K562 (cell line): Measurements from ENCODE around the gene ALDH18A1.

Experiments
- CHCHD3 ChIP-seq: fragments of 250-450 bp; sonication (Bioruptor Pico); IDR thresholded peaks from 2 replicates; pipeline ENCODE4 v2.1.2; 2022; ENCODE audit warnings: mild to moderate bottlenecking
- SMARCA5 ChIP-seq: fragments of 450-650 bp; IDR thresholded peaks from 2 replicates; pipeline ENCODE4 v1.6.1; 2016
- TEAD1 ChIP-seq, 2 experiments: fragments of 450-650 bp in 1 of 2; sonication (generic) in 1 of 2; formaldehyde crosslinking; IDR thresholded peaks; 2 replicates each; pipeline versions ENCODE4 v1.4.0 to v1.8.0; 2020 to 2022; ENCODE audit warnings: mild to moderate bottlenecking in 2 of 2, missing genetic modification reagents in 1 of 2
- TF ChIP-seq, protein P1 (sequence below): fragments of 450-650 bp; IDR thresholded peaks from 2 replicates; pipeline ENCODE4 v1.6.1; 2016
- TF ChIP-seq, protein P2 (sequence below): fragments of 150-350 bp; conservative IDR thresholded peaks from 2 replicates; pipeline ENCODE4 v1.6.1; 2014; ENCODE audit warnings: low read length
- TF ChIP-seq, protein P3 (sequence below): fragments of 250-450 bp; sonication (Bioruptor Pico); IDR thresholded peaks from 2 replicates; pipeline ENCODE4 v1.5.1; 2021; ENCODE audit warnings: mild to moderate bottlenecking
- TF ChIP-seq, protein P4 (sequence below), 3 experiments: IDR thresholded peaks in 2 of 3; conservative IDR thresholded peaks in 1 of 3; 2 replicates each; pipeline ENCODE4 v1.5.1; 2011 to 2012; ENCODE audit warnings: low read length in 3 of 3, mild to moderate bottlenecking in 3 of 3, control low read depth in 2 of 3, improper control_type of control experiment in 1 of 3, inconsistent platforms in 1 of 3, low read depth in 1 of 3, mixed read lengths in 1 of 3, moderate library complexity in 1 of 3; ENCODE audit not compliant: insufficient read depth in 2 of 3
- TF ChIP-seq, protein P5 (sequence below), 2 experiments: fragments of 450-650 bp in 1 of 2; sonication (generic) in 1 of 2; formaldehyde crosslinking in 1 of 2; IDR thresholded peaks; 2 replicates each; pipeline versions ENCODE4 v1.7.1 to v1.9.0; 2016 to 2022; ENCODE audit warnings: inconsistent platforms in 1 of 2, mild to moderate bottlenecking in 1 of 2, missing genetic modification reagents in 1 of 2
- TF ChIP-seq, protein P6 (sequence below), 2 experiments: IDR thresholded peaks; 2 replicates each; pipeline ENCODE4 v1.6.1; 2012; ENCODE audit warnings: improper control_type of control experiment in 2 of 2, low read depth in 2 of 2, low read length in 2 of 2, borderline replicate concordance in 1 of 2

DNA sequence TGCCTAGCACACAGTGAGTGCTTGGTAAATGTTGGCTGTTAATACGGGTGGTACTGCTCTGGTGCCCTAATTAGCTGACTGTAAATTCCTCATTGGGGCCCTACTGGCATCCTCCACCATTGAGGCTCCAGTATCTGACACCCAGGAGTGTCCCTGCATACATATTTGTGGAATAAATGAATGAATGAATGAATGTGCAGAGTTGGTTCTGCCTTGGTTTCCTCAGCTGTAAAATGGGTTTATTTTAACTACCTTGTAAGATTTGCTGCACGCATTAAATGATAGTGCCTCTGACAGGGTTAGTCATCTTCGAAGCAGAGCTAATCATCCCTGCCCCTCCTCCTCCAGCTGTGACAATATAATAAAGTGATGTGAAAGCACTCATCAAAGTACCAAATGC lies 45.8 kb downstream of the ALDH18A1 start:
- TF ChIP-seq CHCHD3 (no peak), TEAD1 (CRISPR knock-in tag; IDR thresholded peaks at IDR 0.05) (no peak), SMARCA5 (no peak)
- TF ChIP-seq, protein P1, sequence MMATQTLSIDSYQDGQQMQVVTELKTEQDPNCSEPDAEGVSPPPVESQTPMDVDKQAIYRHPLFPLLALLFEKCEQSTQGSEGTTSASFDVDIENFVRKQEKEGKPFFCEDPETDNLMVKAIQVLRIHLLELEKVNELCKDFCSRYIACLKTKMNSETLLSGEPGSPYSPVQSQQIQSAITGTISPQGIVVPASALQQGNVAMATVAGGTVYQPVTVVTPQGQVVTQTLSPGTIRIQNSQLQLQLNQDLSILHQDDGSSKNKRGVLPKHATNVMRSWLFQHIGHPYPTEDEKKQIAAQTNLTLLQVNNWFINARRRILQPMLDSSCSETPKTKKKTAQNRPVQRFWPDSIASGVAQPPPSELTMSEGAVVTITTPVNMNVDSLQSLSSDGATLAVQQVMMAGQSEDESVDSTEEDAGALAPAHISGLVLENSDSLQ: no peak
- TF ChIP-seq, protein P2, sequence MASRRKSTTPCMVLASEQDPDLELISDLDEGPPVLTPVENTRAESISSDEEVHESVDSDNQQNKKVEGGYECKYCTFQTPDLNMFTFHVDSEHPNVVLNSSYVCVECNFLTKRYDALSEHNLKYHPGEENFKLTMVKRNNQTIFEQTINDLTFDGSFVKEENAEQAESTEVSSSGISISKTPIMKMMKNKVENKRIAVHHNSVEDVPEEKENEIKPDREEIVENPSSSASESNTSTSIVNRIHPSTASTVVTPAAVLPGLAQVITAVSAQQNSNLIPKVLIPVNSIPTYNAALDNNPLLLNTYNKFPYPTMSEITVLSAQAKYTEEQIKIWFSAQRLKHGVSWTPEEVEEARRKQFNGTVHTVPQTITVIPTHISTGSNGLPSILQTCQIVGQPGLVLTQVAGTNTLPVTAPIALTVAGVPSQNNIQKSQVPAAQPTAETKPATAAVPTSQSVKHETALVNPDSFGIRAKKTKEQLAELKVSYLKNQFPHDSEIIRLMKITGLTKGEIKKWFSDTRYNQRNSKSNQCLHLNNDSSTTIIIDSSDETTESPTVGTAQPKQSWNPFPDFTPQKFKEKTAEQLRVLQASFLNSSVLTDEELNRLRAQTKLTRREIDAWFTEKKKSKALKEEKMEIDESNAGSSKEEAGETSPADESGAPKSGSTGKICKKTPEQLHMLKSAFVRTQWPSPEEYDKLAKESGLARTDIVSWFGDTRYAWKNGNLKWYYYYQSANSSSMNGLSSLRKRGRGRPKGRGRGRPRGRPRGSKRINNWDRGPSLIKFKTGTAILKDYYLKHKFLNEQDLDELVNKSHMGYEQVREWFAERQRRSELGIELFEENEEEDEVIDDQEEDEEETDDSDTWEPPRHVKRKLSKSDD: no peak
- TF ChIP-seq, protein P3, sequence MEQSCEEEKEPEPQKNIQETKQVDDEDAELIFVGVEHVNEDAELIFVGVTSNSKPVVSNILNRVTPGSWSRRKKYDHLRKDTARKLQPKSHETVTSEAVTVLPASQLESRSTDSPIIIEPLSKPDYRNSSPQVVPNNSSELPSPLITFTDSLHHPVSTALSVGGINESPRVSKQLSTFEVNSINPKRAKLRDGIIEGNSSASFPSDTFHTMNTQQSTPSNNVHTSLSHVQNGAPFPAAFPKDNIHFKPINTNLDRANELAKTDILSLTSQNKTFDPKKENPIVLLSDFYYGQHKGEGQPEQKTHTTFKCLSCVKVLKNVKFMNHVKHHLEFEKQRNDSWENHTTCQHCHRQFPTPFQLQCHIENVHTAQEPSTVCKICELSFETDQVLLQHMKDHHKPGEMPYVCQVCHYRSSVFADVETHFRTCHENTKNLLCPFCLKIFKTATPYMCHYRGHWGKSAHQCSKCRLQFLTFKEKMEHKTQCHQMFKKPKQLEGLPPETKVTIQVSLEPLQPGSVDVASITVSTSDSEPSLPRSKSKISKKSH (CRISPR knock-in tag): no peak
- TF ChIP-seq, protein P4, sequence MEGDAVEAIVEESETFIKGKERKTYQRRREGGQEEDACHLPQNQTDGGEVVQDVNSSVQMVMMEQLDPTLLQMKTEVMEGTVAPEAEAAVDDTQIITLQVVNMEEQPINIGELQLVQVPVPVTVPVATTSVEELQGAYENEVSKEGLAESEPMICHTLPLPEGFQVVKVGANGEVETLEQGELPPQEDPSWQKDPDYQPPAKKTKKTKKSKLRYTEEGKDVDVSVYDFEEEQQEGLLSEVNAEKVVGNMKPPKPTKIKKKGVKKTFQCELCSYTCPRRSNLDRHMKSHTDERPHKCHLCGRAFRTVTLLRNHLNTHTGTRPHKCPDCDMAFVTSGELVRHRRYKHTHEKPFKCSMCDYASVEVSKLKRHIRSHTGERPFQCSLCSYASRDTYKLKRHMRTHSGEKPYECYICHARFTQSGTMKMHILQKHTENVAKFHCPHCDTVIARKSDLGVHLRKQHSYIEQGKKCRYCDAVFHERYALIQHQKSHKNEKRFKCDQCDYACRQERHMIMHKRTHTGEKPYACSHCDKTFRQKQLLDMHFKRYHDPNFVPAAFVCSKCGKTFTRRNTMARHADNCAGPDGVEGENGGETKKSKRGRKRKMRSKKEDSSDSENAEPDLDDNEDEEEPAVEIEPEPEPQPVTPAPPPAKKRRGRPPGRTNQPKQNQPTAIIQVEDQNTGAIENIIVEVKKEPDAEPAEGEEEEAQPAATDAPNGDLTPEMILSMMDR (IDR thresholded peaks at IDR 0.05 in 2 of 3, conservative IDR thresholded peaks at IDR 0.05 in 1 of 3; ENCODE audit: insufficient read depth in 2 of 3, low read depth in 1 of 3, low read length in 3 of 3): no peak
- TF ChIP-seq, protein P5, sequence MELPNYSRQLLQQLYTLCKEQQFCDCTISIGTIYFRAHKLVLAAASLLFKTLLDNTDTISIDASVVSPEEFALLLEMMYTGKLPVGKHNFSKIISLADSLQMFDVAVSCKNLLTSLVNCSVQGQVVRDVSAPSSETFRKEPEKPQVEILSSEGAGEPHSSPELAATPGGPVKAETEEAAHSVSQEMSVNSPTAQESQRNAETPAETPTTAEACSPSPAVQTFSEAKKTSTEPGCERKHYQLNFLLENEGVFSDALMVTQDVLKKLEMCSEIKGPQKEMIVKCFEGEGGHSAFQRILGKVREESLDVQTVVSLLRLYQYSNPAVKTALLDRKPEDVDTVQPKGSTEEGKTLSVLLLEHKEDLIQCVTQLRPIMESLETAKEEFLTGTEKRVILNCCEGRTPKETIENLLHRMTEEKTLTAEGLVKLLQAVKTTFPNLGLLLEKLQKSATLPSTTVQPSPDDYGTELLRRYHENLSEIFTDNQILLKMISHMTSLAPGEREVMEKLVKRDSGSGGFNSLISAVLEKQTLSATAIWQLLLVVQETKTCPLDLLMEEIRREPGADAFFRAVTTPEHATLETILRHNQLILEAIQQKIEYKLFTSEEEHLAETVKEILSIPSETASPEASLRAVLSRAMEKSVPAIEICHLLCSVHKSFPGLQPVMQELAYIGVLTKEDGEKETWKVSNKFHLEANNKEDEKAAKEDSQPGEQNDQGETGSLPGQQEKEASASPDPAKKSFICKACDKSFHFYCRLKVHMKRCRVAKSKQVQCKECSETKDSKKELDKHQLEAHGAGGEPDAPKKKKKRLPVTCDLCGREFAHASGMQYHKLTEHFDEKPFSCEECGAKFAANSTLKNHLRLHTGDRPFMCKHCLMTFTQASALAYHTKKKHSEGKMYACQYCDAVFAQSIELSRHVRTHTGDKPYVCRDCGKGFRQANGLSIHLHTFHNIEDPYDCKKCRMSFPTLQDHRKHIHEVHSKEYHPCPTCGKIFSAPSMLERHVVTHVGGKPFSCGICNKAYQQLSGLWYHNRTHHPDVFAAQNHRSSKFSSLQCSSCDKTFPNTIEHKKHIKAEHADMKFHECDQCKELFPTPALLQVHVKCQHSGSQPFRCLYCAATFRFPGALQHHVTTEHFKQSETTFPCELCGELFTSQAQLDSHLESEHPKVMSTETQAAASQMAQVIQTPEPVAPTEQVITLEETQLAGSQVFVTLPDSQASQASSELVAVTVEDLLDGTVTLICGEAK (IDR thresholded peaks at IDR 0.05): no peak
- TF ChIP-seq, protein P5 (CRISPR knock-in tag; IDR thresholded peaks at IDR 0.05): no peak
- TF ChIP-seq, protein P6, sequence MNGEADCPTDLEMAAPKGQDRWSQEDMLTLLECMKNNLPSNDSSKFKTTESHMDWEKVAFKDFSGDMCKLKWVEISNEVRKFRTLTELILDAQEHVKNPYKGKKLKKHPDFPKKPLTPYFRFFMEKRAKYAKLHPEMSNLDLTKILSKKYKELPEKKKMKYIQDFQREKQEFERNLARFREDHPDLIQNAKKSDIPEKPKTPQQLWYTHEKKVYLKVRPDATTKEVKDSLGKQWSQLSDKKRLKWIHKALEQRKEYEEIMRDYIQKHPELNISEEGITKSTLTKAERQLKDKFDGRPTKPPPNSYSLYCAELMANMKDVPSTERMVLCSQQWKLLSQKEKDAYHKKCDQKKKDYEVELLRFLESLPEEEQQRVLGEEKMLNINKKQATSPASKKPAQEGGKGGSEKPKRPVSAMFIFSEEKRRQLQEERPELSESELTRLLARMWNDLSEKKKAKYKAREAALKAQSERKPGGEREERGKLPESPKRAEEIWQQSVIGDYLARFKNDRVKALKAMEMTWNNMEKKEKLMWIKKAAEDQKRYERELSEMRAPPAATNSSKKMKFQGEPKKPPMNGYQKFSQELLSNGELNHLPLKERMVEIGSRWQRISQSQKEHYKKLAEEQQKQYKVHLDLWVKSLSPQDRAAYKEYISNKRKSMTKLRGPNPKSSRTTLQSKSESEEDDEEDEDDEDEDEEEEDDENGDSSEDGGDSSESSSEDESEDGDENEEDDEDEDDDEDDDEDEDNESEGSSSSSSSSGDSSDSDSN (IDR thresholded peaks at IDR 0.05; ENCODE audit: borderline replicate concordance in 1 of 2, low read depth in 2 of 2, low read length in 2 of 2): no peak
